NCI-H1417 (cell line): ENCODE results near the gene KLHL41.
"Not testable (repeated sequence)": the region's sequence is repeated elsewhere in the genome, so short reads cannot be mapped to it uniquely, and the experiment has no call there.

Experiments
- DNase-seq, 3 experiments: peaks; one replicate each; lab custom pipeline; 2025; lab: John Stamatoyannopoulos, UW

The KLHL41 gene

DNA sequence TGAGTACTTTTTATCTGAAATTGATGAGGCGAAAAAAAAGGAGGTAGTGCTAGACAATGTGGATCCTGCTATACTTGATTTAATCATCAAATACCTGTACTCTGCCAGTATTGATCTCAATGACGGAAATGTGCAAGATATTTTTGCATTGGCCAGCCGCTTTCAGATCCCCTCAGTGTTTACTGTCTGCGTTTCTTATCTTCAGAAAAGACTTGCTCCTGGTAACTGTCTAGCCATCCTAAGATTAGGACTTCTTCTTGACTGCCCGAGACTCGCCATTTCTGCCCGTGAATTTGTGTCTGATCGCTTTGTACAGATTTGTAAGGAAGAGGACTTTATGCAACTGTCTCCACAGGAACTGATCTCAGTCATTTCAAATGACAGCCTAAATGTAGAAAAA lies 453 bp downstream of the KLHL41 start:
- DNase-seq = no peak

DNA sequence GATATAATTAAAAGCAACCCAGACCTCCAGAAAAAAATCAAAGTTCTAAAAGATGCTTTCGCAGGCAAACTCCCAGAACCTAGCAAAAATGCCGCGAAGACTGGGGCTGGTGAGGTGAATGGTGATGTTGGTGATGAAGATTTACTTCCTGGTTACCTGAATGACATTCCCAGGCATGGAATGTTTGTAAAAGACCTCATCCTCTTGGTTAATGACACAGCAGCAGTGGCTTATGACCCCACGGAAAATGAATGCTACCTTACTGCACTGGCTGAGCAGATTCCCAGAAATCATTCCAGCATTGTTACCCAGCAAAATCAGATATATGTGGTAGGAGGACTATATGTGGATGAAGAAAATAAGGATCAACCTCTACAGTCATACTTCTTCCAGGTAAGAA lies 994 bp downstream of the KLHL41 start:
- no peak for DNase-seq

- no peak for DNase-seq
Observed at GRCh38 chr2:169511818-169512217, 2.3 kb downstream of the KLHL41 start.

- DNase-seq = no peak
Observed at GRCh38 chr2:169512525-169512924, 3.0 kb downstream of the KLHL41 start.

DNA sequence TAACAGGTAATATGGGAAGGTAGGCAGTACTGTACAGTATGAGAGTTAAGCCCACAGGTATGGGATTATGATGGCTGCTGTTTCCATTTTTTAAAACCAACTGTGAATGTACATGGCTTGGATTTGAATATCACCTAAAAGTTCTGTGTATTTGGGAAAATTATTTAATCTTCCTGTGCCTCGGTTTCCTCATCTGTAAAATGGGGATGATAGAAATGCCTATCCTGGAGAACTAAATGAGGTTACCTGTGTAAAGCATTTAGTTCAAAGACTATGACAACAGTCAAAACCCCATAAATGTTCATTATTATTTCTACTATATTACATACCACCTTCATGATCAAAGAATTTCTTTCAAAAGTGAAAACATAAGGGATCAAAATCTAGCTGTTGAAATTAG lies 3.6 kb downstream of the KLHL41 start:
- no peak for DNase-seq

GRCh38 chr2:169513926-169514325 lies 4.4 kb downstream of the KLHL41 start:
- no peak for DNase-seq

- DNase-seq = not testable (repeated sequence)
Observed at GRCh38 chr2:169514758-169515157, 5.3 kb downstream of the KLHL41 start.

GRCh38 chr2:169516488-169516995 lies 7.0 kb downstream of the KLHL41 start:
- not testable (repeated sequence) for DNase-seq

DNA sequence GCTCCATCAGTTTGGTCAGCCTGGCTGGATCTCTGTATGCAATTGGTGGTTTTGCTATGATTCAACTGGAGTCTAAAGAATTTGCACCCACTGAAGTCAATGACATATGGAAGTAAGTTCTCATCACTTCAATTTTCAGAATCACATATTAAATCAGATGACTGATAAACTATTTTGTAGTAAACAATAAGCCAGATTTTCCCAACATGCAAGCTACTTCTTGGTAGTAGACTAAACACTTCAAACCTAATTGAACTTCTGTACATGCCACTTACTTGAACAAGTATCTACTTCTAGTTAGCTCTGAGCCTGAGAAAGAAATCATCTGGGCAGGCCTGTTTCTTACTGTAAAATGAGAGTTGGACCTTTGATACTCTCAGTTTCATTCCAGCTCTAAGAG lies 11.4 kb downstream of the KLHL41 start:
- no peak for DNase-seq

DNA sequence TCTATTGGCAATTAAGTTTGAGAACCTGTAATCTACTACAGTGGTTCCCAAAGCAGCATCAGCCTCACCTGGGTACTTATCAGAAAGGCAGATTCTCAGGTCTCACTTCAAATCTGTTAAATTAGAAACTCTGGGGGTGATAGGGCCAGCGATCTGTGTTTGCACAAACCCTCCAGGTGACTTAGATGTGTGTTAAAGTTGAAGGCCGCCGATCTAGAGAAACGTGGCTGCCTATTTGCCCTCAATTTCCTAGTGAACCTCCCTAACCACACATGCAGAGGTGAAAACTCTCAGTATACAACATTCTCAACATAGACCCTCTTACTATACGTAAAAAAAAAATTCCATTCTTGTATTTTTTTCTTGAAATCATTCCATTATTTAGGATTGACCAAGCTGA lies 14.2 kb downstream of the KLHL41 start:
- no peak for DNase-seq

GRCh38 chr2:169525434-169525833 lies 15.9 kb downstream of the KLHL41 start:
- peak in 2 of 3 experiments; percentile 29 to 52 for DNase-seq

DNA sequence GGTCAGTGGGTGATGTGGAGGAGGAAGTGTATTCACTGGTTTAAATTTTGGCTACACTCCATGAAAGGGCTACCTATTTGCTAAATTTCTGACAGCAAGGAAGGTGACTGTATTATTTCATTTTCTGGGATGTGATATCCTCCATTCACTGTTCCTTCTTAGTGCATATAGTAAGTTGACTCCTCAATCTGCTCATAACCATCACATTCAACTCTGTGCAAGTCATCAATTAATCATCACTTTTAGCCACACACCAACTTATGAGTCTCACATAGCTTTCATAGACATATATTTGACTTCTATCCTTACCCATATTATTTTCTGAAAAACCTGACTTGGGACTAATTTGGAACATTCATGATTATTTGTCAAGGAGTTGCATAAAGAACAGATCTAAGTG lies 16.9 kb downstream of the KLHL41 start:
- DNase-seq = no peak

GRCh38 chr2:169528271-169528701 lies 18.8 kb downstream of the KLHL41 start:
- peak; percentile 1 to 54 (median 8) for DNase-seq

DNA sequence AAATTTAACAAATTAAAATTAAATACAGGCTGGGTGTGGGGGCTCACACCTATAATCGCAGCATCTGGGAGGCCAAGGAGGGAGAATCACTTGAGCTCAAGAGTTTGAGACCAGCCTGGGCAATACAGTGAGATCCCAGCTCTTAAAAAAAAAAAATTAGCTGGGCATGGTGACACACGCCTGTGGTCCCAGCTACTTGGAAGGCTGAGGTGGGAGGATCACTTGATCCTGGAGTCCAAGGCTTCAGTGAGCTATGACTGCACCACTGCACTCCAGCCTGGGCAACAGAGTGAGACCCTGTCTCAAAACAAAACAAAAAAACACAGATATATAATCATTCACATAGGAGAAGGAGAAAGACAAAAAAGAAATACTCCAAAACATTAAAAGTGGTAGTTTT lies 30.0 kb downstream of the KLHL41 start:
- not testable (repeated sequence) for DNase-seq

DNA sequence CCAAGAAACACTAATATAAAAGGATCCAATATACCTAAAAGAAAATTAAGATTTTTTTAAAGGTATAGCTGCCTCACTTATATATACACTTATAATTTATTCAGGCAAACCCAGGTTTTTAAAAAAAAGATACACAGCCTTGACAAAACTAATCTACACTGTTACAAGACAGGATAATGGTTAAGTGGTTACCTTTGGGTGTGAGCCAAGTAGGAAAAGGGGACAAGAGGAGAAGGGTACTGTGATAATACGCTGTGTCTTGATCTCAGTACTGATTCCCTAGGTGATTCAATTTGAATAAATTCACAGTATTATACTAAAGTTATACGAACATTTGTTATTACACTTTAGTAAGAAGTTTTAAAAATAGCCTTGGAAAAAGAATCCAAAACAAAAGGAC lies 30.6 kb downstream of the KLHL41 start:
- no peak for DNase-seq

DNA sequence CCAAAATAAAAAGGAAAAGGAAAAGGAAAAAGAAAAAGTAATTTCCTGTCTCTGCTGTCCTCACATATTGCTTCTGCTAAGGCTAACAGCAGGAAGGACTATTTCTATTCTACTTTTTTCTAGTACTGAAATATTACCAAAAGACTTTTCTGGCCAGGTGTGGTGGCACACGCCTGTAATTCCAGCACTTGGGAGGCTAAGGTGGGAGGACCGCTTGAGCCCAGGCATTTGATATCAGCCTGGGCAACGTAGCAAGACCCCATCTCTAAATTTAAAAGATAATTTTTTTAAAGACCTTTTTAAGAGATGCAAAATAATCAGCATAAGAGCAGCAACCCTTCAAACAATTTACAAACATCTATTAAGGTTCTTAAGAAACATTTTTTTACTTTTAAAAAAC lies 32.9 kb downstream of the KLHL41 start:
- no peak for DNase-seq

GRCh38 chr2:169546756-169547155 lies 37.3 kb downstream of the KLHL41 start:
- DNase-seq = no peak

GRCh38 chr2:169561364-169561763 lies 51.9 kb downstream of the KLHL41 start:
- DNase-seq = no peak

DNA sequence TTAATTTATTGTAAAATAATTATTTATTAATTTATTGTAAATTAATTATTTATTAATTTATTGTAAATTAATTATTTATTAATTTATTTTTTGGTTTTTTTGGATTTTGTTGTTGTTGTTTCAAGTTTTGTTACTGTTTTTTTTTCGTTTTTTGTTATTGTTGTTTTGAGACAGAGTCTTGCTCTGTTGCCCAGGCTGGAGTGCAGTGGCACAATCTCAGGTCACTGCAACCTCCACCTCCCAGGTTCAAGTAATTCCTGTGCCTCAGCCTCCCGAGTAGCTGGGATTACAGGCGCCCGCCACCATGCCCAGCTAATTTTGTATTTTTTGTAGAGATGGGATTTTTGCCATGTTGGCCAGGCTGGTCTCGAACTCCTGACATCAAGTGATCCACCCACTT lies 52.6 kb downstream of the KLHL41 start:
- DNase-seq = not testable (repeated sequence)

DNA sequence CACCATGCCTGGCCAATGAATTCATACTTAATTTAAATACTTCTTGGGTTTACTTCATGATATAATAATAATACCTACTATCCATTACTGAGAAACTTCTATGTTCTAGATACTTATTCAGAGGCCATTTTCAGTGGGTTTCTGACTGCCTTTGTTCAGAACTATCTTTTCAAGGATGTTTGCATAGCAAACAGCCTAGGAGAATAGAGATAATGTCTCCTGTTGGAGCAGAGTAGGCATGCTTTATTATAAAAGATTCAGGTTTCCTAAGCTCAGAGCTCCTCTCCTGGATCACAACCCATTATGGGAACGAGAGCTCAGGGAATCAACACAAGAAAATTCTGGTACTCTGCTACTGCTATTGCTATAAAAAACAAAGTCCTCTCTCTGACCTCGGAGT lies 53.0 kb downstream of the KLHL41 start:
- no peak for DNase-seq

DNA sequence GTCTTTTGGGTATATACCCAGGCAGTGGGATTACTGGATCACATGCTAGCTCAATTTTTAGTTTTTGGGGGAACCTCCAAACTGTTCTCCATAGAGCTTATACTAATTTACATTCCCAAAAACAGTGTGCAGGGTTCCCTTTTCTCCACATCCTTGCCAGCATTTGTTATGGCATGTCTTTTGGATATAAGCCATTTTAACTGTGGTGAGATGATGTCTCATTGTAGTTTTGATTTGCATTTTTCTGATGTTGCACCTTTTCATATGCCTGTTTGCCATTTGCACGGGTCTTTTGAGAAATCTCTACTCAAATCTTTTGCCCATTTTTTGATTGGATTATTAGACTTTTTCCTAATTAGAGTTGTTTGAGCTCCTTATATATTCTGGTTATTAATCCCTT lies 56.2 kb downstream of the KLHL41 start:
- DNase-seq = no peak

DNA sequence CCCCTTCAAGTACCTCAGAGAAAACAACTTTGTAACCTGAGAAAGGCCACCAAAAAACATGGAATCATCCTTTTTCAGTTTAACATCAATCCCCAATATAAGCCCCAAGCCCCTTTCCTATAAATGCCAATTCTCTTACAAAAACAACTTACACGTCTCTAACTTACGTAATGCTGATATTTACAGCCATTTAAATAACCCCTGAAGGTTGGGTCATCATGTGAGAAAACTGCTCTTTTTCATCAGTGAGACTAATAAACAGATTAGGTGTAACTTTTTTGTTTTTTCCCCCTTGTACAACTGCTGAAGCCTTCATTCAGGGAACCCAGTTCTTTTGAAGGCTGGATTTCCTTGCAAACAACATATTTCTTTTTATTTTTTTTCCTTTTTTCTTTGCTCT lies 60.4 kb downstream of the KLHL41 start:
- no peak for DNase-seq

DNA sequence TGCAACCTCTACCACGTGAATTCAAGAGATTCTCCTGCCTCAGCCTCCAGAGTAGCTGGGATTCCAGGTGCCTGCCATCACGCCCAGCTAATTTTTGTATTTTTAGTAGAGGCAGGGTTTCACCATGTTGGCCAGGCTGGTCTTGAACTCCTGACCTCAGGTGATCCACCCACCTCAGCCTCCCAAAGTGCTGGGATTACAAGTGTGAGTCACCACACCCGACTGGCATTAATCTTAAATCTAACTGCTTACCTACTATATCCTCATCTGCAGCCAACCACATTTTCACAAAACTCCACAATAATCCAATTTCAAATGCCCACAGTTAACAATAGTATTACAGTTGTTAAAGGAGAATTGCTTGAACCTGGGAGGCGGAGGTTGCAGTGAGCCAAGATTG lies 61.2 kb downstream of the KLHL41 start:
- DNase-seq = not testable (repeated sequence)

DNA sequence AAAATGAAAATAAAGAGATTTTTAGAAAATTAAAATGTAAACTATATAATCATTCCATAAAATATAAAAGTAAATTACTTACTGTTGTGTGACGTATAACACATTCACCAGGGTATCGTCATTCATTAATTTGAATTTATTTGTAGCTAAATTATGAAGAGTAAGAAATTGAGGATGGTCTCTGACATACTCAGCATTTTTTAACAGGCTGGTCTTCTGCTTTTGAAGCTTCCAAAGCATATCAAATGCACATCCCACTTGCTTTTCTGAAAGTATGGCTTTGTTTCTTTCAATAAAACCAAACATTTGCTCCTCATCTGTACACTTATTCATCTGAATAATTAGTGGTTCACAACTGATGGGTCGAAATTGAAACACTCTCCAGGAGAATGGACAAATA lies 62.1 kb downstream of the KLHL41 start:
- no peak for DNase-seq

- DNase-seq = no peak
Observed at GRCh38 chr2:169572189-169572588, 62.7 kb downstream of the KLHL41 start.
